ENCODE data around the gene SYNGAP1. TPM values are rescaled to one million over a fixed set of nuclear protein-coding genes. Genes with fewer than 3 reads are reported as not detected.
A peak's percentile ranks its signal among the peaks of the same experiment; 100 is the strongest.
"Not testable (repeated sequence)": the region's sequence is repeated elsewhere in the genome, so short reads cannot be mapped to it uniquely, and the experiment has no call there.

Gene SYNGAP1
- total RNA-seq, 2 experiments from 2014 or later: 26.4 to 29.3 TPM

DNA sequence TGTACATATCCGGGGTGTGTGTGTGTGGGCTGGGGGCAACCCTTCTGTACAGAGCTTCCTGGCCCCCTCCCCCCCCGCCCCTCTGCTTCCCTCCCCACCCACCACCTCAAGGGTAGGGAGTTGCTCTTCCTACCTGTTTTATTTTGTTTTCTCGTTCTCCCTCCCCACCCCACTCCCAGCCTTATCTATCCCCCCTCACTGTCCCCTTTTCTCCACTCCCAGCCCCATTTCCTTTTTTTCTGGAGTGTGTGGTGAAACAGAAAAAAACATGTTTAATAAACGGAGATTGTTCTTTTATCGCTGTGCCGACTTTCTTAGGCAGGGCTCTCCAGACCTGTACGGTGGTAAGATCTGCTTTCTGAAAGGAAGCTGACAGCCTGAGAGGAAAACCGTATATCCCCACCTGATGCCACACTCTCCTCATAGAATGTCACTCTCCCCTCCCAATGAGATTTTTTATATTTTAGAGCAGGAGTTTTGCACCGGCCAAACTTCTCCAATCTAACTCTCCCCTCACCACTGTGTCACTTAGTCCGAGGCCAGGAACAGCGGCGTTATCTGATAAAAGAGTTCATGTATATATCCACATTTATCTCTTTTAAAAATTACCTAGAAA, 33.6 kb downstream of the SYNGAP1 start:
- H3K9me3 Mint-ChIP-seq: no peaks in the 10 kb centered on the region
- no peak for DNase-seq
- H3K4me3 Mint-ChIP-seq: peak overlapping the region; percentile 96
- H3K36me3 Mint-ChIP-seq: peaks cover 29% of the 10 kb centered on the region
- no peaks in the 10 kb centered on the region for H3K27me3 Mint-ChIP-seq
- H3K27ac Mint-ChIP-seq: peak overlapping the region; percentile 92
- H3K4me1 Mint-ChIP-seq: peaks cover 25% of the 10 kb centered on the region

DNA sequence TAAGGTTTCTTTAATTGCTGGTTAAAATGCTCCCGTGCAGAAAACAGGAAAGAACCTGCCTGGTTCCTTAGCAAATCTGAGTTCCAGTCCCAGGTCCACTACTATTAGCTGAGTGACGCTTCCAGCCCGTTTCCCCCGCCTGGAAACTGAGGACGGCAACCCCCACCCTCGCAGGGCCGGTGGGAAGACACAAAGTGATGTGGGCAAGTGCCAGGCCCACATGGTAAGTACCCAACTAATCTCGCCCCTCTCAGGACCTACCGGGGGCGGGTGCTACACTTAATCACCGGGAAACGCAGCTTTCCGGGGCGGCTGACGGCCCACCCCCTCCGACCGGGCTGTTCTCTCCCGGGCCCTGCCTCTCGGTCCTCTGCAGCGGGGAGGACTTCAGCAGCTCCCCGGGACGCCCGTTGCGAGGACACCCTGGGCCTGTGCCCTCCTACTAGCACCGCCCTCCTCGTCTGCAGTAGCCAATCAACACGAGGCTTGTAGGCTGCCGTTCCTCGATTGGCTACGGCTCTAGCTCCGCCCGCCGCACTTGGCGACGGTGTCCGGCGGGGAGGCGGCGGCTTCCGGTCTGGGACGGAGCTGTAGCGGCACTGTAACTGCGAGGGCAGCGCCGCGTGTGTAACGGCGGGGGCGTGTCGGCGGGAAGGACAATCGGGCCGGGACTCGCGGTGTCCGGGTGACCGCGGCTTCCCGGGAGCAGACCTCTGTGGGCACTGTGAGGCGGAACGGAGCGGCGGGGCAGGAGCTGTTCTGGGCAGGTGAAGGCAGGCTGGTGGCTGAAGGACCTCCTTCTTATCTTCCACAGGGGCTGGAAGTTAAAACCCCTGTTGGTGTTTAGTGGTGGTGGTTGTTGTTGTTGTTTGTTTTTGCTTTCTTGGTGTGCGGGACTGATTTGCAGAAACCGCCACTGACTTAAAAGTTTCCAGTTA, 34.4 kb downstream of the SYNGAP1 start, which contains the start of gene ZBTB9:
Gene ZBTB9, plus strand, starts transcription at position 568 of the 938 bp plus-strand sequence. CDS start 525 bp downstream, outside the sequence.
- Mint-ChIP-seq H3K27me3 (no peaks in the 10 kb centered on the region), H3K4me1 (peaks cover 23% of the 10 kb centered on the region), H3K4me3 (peak within 1 kb of the TSS; percentile 96), H3K27ac (peak within 1 kb of the TSS; percentile 92), H3K9me3 (no peaks in the 10 kb centered on the region), H3K36me3 (peaks cover 29% of the 10 kb centered on the region)
- DNase-seq: peak; percentile 96

DNA sequence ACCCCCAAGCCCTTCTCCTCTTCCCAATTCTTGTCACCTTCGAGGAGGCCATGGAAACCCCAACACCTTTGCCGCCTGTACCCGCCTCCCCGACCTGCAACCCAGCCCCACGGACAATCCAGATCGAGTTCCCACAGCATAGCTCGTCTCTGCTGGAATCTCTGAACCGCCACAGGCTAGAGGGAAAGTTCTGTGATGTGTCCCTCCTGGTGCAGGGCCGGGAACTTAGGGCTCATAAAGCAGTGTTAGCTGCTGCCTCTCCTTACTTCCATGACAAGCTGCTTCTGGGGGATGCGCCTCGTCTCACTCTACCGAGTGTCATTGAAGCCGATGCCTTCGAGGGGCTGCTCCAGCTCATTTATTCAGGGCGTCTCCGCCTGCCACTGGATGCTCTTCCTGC, 35.2 kb downstream of the SYNGAP1 start:
- Mint-ChIP-seq H3K36me3 (peaks cover 29% of the 10 kb centered on the region), H3K9me3 (no peaks in the 10 kb centered on the region), H3K4me3 (peak overlapping the region; percentile 96), H3K4me1 (peaks cover 23% of the 10 kb centered on the region), H3K27me3 (no peaks in the 10 kb centered on the region), H3K27ac (peak overlapping the region; percentile 92)
- no peak for DNase-seq

DNA sequence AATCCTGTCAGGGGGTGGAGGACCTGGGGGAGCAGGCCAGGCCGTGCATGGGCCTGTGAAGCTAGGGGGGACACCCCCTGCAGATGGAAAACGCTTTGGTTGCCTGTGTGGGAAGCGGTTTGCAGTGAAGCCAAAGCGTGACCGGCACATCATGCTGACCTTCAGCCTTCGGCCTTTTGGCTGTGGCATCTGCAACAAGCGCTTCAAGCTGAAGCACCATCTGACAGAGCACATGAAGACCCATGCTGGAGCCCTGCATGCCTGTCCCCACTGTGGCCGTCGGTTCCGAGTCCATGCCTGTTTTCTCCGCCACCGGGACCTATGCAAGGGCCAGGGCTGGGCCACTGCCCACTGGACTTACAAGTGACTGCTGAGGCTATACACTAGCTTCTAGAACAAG, 36.3 kb downstream of the SYNGAP1 start:
- H3K4me3 Mint-ChIP-seq: no peak overlapping the region
- DNase-seq: no peak
- H3K36me3 Mint-ChIP-seq: peaks cover 29% of the 10 kb centered on the region
- no peaks in the 10 kb centered on the region for H3K27me3 Mint-ChIP-seq
- peaks cover 23% of the 10 kb centered on the region for H3K4me1 Mint-ChIP-seq
- no peak overlapping the region for H3K27ac Mint-ChIP-seq
- H3K9me3 Mint-ChIP-seq: no peaks in the 10 kb centered on the region

DNA sequence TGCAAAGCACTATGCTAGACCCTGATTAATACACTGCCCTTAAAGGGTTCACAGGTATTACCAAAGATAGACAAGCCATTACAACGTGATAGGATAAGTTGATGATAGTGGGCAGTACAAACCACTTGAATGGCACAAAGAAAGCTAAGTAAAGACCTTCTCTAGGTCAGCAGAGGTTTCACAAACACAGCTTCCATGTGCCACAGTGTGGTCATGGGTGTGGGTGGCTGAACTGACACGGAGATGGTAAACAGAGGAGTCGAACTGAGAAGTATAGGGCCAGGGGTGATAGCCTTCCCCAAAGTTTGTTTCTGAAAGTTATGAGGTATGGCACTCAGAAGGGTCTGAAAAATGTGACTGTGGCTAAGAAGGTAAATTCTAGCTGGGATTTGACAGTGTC, 38.8 kb downstream of the SYNGAP1 start:
- H3K36me3 Mint-ChIP-seq: peaks cover 24% of the 10 kb centered on the region
- H3K9me3 Mint-ChIP-seq: no peaks in the 10 kb centered on the region
- no peak overlapping the region for H3K27ac Mint-ChIP-seq
- no peak overlapping the region for H3K4me3 Mint-ChIP-seq
- H3K27me3 Mint-ChIP-seq: peaks cover 4% of the 10 kb centered on the region
- no peak for DNase-seq
- H3K4me1 Mint-ChIP-seq: peaks cover 17% of the 10 kb centered on the region

DNA sequence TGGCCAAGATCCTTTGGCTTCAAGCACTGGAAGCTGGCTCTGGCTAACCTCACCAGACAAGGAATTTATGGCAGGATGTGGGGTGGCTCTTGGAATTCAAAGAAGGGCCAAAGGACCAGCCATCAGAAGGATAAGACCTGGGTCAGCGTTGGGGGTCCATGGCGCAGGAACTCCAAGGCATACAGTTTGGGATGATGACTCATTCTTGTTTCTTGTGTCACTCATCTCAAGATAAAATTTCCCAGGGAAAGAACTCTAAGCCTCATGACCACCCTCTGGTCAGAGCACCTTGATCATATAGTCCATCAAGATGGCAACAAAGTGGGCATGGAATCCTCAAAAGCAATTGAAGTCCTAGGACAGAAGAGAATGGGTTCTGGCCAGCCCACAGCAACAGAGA, 39.4 kb downstream of the SYNGAP1 start:
- Mint-ChIP-seq H3K36me3 (peaks cover 24% of the 10 kb centered on the region), H3K27ac (no peak overlapping the region), H3K9me3 (no peaks in the 10 kb centered on the region), H3K4me3 (no peak overlapping the region), H3K27me3 (peaks cover 4% of the 10 kb centered on the region), H3K4me1 (peaks cover 16% of the 10 kb centered on the region)
- DNase-seq: no peak

DNA sequence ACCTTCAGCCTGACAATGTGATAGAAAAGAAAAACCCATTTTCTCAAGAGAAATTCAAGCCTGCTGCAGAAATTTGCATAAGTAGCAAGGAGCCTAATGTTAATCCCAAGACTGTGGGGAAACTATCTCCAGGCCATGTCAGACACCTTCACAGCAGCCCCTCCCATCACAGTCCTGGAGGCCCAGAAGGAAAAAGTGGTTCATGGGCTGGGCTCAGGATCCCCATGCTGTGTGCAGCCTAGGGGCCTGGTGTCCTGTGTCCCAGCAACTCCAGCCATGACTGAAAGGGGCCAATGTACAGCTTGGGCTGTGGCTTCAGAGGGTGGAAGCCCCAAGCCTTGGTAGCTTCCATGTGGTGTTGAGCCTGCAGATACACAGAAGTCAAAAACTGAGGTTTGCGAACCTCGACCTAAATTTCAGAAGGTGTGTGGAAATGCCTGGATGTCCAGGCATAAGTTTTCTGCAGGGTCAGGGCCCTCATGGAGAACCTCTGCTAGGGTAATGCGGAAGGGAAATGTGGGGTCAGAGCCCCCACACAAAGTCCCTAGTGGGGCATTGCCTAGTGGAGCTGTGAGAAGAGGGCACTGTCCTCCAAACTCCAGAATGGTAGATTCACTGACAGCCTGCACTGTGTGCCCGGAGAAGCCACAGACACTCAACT, 46.3 kb downstream of the SYNGAP1 start:
- DNase-seq: no peak
- no peaks in the 10 kb centered on the region for H3K9me3 Mint-ChIP-seq
- H3K27ac Mint-ChIP-seq: no peak overlapping the region

DNA sequence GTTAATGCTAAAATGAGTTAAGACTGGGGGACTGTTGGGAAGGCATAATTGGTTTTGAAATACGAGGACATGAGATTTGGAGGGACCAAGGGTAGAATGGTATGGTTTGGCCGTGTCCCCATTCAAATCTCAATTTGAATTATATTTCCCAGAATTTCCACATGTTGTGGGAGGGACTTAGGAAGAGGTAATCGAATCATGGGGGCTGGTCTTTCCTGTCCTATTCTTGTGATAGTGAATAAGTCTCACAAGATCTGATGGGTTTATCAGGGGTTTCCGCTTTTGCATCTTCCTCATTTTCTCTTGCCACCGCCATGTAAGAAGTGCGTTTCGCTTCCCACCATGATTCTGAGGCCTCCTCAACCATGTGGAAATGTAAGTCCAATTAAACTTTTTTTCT, 47.2 kb downstream of the SYNGAP1 start:
- DNase-seq: no peak
- Mint-ChIP-seq H3K27me3 (peaks cover 1% of the 10 kb centered on the region), H3K27ac (no peak overlapping the region), H3K4me1 (no peaks in the 10 kb centered on the region), H3K4me3 (no peak overlapping the region), H3K36me3 (no peaks in the 10 kb centered on the region), H3K9me3 (no peaks in the 10 kb centered on the region)

More for the DNA sequence above, 46.3 kb downstream of the SYNGAP1 start:
- no peak overlapping the region for H3K4me3 Mint-ChIP-seq
- H3K27me3 Mint-ChIP-seq: peaks cover 4% of the 10 kb centered on the region
- no peaks in the 10 kb centered on the region for H3K4me1 Mint-ChIP-seq
- no peaks in the 10 kb centered on the region for H3K36me3 Mint-ChIP-seq

DNA sequence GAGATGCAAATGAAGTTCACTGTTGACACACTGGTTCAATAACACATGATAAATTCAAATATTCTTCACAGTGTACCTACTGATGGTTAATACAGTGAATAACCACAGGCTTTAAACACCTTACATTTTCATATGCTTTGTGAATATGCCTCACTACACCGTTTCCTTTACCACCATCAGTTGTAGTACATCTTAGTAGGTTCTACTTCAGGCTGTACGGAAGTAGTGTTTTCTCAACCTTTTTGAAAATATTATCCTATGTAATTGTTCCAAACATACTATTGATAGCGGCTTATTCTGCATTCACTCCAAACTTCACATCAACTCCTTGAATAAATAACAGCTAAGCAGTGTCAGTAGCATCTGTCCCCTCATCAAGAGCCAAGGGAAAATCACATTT, 49.8 kb downstream of the SYNGAP1 start:
- Mint-ChIP-seq H3K9me3 (no peaks in the 10 kb centered on the region), H3K36me3 (no peaks in the 10 kb centered on the region), H3K27me3 (no peaks in the 10 kb centered on the region), H3K27ac (no peak overlapping the region), H3K4me3 (no peak overlapping the region), H3K4me1 (no peaks in the 10 kb centered on the region)
- DNase-seq: no peak

DNA sequence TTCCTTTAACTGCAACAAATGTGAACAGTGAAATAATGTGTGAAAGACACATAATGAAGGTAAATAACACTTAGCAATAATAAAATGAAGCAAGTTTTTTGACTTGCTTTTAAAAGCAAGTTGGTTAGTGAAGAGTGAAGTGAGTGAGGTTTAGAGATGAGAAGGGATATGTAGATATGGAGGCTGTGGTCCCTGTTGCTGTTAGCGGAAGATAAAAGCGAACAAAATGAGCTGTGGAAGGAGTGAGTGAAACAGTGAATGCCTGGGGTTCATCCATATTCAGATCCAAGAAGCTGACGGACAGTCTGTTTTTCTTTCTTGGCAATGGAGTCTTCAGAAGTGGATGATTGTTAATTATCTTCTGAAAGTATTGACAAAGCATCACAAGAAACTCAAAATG, 58.0 kb downstream of the SYNGAP1 start:
- no peak for DNase-seq
- H3K4me1 Mint-ChIP-seq: no peaks in the 10 kb centered on the region
- H3K27me3 Mint-ChIP-seq: no peaks in the 10 kb centered on the region
- no peak overlapping the region for H3K4me3 Mint-ChIP-seq
- H3K36me3 Mint-ChIP-seq: no peaks in the 10 kb centered on the region
- no peaks in the 10 kb centered on the region for H3K9me3 Mint-ChIP-seq
- H3K27ac Mint-ChIP-seq: no peak overlapping the region

DNA sequence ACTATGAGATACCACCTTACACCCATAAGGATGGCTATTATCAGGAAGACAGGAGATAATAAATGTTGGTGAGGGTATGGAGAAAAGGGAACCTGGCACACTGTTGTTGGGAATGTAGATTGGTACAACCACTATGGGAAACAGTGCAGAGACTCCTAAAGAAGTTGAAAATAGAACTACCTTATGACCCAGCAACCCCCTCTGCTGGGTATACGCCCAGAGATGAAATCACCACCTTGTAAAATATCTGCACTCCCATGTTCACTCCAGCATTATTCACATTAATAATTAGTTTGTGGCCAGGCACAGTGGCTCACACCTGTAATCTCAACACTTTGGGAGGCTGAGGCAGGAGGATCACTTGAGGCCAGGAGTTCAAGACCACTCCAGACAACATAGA, 61.3 kb downstream of the SYNGAP1 start:
- Mint-ChIP-seq H3K4me1 (no peaks in the 10 kb centered on the region), H3K9me3 (no peaks in the 10 kb centered on the region), H3K36me3 (no peaks in the 10 kb centered on the region), H3K27me3 (no peaks in the 10 kb centered on the region), H3K27ac (no peak overlapping the region), H3K4me3 (no peak overlapping the region)
- no peak for DNase-seq

DNA sequence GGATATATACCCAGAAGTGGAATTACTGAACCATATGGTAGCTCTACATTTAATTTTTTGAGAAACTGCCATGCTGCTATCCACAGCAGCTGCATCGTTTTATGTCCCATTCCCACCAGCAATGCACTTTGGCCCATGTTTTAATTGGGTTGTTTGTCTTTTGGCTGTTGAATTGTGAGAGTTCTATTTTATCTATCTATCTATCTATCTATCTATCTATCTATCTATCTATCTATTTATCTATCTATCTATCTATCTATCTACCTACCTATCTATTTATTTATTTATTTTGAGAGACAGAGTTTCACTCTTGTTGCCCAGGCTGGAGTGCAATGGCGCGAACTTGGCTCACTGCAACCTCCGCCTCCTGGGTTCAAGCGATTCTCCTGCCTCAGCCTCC, 62.8 kb downstream of the SYNGAP1 start:
- not testable (repeated sequence) for DNase-seq, H3K27me3 Mint-ChIP-seq, H3K36me3 Mint-ChIP-seq, H3K4me1 Mint-ChIP-seq, H3K4me3 Mint-ChIP-seq, H3K9me3 Mint-ChIP-seq, H3K27ac Mint-ChIP-seq

DNA sequence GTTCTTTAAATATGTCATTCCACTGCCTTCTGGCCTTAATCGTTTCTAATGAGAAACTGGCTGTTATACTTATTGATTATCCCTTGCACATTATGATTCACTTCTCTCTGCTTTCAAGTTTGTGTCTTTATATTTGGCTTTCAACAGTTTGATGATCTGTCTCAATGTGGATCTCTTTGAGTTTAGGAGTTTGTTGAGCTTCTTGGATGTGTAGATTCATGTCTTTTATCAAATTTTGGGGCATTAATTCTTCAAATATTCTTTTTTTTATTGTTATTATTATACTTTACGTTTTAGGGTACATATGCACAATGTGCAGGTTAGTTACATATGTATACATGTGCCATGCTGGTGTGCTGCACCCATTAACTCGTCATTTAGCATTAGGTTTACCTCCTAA, 63.8 kb downstream of the SYNGAP1 start:
- no peak overlapping the region for H3K27ac Mint-ChIP-seq
- DNase-seq: no peak
- H3K4me1 Mint-ChIP-seq: no peaks in the 10 kb centered on the region
- H3K27me3 Mint-ChIP-seq: no peaks in the 10 kb centered on the region
- no peaks in the 10 kb centered on the region for H3K36me3 Mint-ChIP-seq
- no peak overlapping the region for H3K4me3 Mint-ChIP-seq
- no peaks in the 10 kb centered on the region for H3K9me3 Mint-ChIP-seq

DNA sequence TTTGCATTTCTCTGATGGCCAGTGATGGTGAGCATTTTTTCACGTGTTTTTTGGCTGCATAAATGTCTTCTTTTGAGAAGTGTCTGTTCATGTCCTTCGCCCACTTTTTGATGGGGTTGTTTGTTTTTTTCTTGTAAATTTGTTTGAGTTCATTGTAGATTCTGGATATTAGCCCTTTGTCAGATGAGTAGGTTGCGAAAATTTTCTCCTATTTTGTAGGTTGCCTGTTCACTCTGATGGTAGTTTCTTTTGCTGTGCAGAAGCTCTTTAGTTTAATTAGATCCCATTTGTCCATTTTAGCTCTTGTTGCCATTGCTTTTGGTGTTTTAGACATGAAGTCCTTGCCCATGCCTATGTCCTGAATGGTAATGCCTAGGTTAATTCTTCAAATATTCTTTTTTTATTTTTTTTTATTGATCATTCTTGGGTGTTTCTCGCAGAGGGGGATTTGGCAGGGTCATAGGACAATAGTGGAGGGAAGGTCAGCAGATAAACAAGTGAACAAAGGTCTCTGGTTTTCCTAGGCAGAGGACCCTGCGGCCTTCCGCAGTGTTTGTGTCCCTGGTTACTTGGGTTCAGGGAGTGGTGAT, 64.9 kb downstream of the SYNGAP1 start:
- not testable (repeated sequence) for H3K9me3 Mint-ChIP-seq, H3K36me3 Mint-ChIP-seq, DNase-seq, H3K4me3 Mint-ChIP-seq, H3K27ac Mint-ChIP-seq, H3K4me1 Mint-ChIP-seq, H3K27me3 Mint-ChIP-seq

DNA sequence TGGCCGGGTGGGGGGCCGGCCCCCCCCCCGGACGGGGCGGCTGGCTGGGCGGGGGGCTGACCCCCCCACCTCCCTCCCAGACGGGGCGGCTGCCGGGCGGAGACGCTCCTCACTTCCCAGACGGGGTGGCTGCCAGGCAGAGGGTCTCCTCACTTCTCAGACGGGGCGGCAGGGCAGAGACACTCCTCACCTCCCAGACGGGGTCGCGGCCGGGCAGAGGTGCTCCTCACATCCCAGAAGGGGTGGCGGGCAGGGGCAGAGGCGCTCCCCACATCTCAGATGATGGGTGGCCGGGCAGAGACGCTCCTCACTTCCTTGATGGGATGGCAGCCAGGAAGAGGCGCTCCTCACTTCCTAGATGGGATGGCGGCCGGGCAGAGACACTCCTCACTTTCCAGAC, 65.8 kb downstream of the SYNGAP1 start:
- not testable (repeated sequence) for DNase-seq

More for the DNA sequence above, 65.8 kb downstream of the SYNGAP1 start:
- not testable (repeated sequence) for H3K27me3 Mint-ChIP-seq, H3K4me3 Mint-ChIP-seq, H3K27ac Mint-ChIP-seq, H3K4me1 Mint-ChIP-seq, H3K9me3 Mint-ChIP-seq, H3K36me3 Mint-ChIP-seq
